K562 (cell line): ENCODE measurements around the gene CD34. TPM values are rescaled to one million over a fixed set of nuclear protein-coding genes. Genes with fewer than 3 reads are reported as not detected.

Experiments
- ATAC-seq: fragments of 200-7000 bp; cut with Tn5 transposase; 3 replicates; pipeline ENCODE4 v1.9.1; 2020; ENCODE audit warnings: moderate library complexity
- BruUV-seq: library from RNA; stranded (reverse); fragments of 400-500 nt; replicated peaks from 2 replicates; lab custom pipeline; 2021; lab: Mats Ljungman, UMichigan
- CTCF ChIA-PET: fragments of 300-600 bp; formaldehyde crosslinking; extraction: SDS; loops from one replicate; lab custom pipeline; 2021; ENCODE audit warnings: low intra/inter-chr PET ratio; lab: Yijun Ruan, JAX
- POLR2A ChIA-PET: fragments of 300-600, 350-650 bp; sonication (Branson Sonifier 250); formaldehyde crosslinking; extraction: SDS; loops from one replicate; lab custom pipeline; 2021; ENCODE audit warnings: antibody characterized with exemption, inconsistent platforms; lab: Yijun Ruan, JAX
- DNase-seq, 4 experiments: peaks; one replicate each; pipeline versions ENCODE4 v3.0.0 to v3.0.0-alpha.2; 2011 to 2018; ENCODE audit warnings: low spot score in 3 of 4, mixed read lengths in 3 of 4; ENCODE audit errors: extremely low read depth in 1 of 4
- FAIRE-seq: peaks from 2 replicates; lab custom pipeline; 2011; peaks lifted over from hg19 to GRCh38; lab: Jason Lieb, UNC
- H2AFZ ChIP-seq: 2 replicates; pipeline ENCODE4 v1.6.0; 2011; ENCODE audit warnings: low read depth, low read length, control low read depth, inconsistent platforms
- H3K27ac ChIP-seq: fragments of 200-600 bp; 3 replicates; pipeline ENCODE4 v1.8.0; 2011; ENCODE audit warnings: low read depth, mild to moderate bottlenecking, control low read depth, inconsistent platforms, low read length, moderate library complexity, mixed read lengths; ENCODE audit errors: extremely low read depth
- H3K27me3 ChIP-seq, 2 experiments: fragments of 300-600 bp in 1 of 2; 2 replicates in 1 of 2; 3 replicates in 1 of 2; pipeline versions ENCODE4 v1.6.0 to v1.8.0; 2011; ENCODE audit warnings: inconsistent platforms in 2 of 2, low read length in 2 of 2, mild to moderate bottlenecking in 1 of 2, mixed read lengths in 1 of 2, moderate library complexity in 1 of 2; ENCODE audit not compliant: control insufficient read depth in 2 of 2, insufficient read depth in 2 of 2
- H3K36me3 ChIP-seq: fragments of 300-600 bp; 3 replicates; pipeline ENCODE4 v1.8.0; 2011; ENCODE audit warnings: mild to moderate bottlenecking, low read length, inconsistent platforms; ENCODE audit not compliant: control insufficient read depth, insufficient read depth
- H3K4me1 ChIP-seq, 2 experiments: fragments of 200-600 bp in 1 of 2; replicated peaks in 1 of 2; 2 replicates in 1 of 2; 3 replicates in 1 of 2; pipeline versions ENCODE4 v1.5.1 to v1.8.0; 2011; ENCODE audit warnings: inconsistent platforms in 2 of 2, low read length in 2 of 2, mild to moderate bottlenecking in 1 of 2, mixed read lengths in 1 of 2, moderate library complexity in 1 of 2; ENCODE audit not compliant: control insufficient read depth in 2 of 2, insufficient read depth in 2 of 2
- H3K4me2 ChIP-seq: 2 replicates; pipeline ENCODE4 v1.6.1; 2011; ENCODE audit warnings: low read length, control low read depth, inconsistent platforms, mixed read lengths; ENCODE audit not compliant: insufficient read depth
- H3K4me3 ChIP-seq: fragments of 200-600 bp; sonication (generic), shearing (Covaris generic); 2 replicates; pipeline ENCODE4 v1.5.1; 2016; ENCODE audit warnings: control low read depth, inconsistent platforms
- H3K79me2 ChIP-seq: fragments of 200-600 bp; 3 replicates; pipeline ENCODE4 v1.8.0; 2011; ENCODE audit warnings: low read length, inconsistent platforms; ENCODE audit not compliant: control insufficient read depth, insufficient read depth
- H3K9ac ChIP-seq, 2 experiments: 2 replicates each; pipeline versions ENCODE4 v1.6.0 to v1.6.1; 2011; ENCODE audit warnings: low read depth in 2 of 2, low read length in 2 of 2, control low read depth in 1 of 2, inconsistent platforms in 1 of 2, mild to moderate bottlenecking in 1 of 2, mixed read lengths in 1 of 2; ENCODE audit not compliant: insufficient read depth in 1 of 2
- H3K9me1 ChIP-seq: one replicate; pipeline ENCODE4 v1.6.0; 2011; ENCODE audit warnings: inconsistent platforms, mild to moderate bottlenecking, low read length, moderate library complexity; ENCODE audit not compliant: control insufficient read depth, insufficient read depth
- H3K9me3 ChIP-seq: replicated peaks from 2 replicates; pipeline ENCODE4 v1.5.1; 2011; ENCODE audit warnings: low read depth, low read length, inconsistent platforms; ENCODE audit not compliant: control insufficient read depth, insufficient read depth
- H4K20me1 ChIP-seq: replicated peaks from 2 replicates; pipeline ENCODE4 v1.6.1; 2011; ENCODE audit warnings: low read length, inconsistent platforms, mixed read lengths; ENCODE audit not compliant: control insufficient read depth, insufficient read depth
- CEBPB ChIP-seq: fragments of 450-650 bp; IDR thresholded peaks from 2 replicates; pipeline ENCODE4 v1.6.1; 2016; ENCODE audit warnings: missing genetic modification characterization, missing compliant biosample characterization
- CEBPG ChIP-seq, 3 experiments: fragments of 200-800 bp in 1 of 3; sonication (Bioruptor generic) in 1 of 3; sonication (generic) in 1 of 3; formaldehyde crosslinking in 1 of 3; IDR thresholded peaks in 2 of 3; conservative IDR thresholded peaks in 1 of 3; 2 replicates each; pipeline versions ENCODE4 v1.6.1 to v1.8.0; 2016 to 2022; ENCODE audit warnings: missing compliant biosample characterization in 2 of 3, missing genetic modification characterization in 2 of 3, mild to moderate bottlenecking in 1 of 3, missing genetic modification reagents in 1 of 3
- FOXA1 ChIP-seq: fragments of 450-650 bp; IDR thresholded peaks from 2 replicates; pipeline ENCODE4 v1.6.1; 2016; ENCODE audit warnings: mild to moderate bottlenecking, borderline replicate concordance
- HDGF ChIP-seq: fragments of 450-650 bp; IDR thresholded peaks from 2 replicates; pipeline ENCODE4 v1.6.1; 2016
- KDM1A ChIP-seq, 2 experiments: fragments of 450-650 bp; IDR thresholded peaks; 2 replicates each; pipeline ENCODE4 v1.6.1; 2016; ENCODE audit warnings: mild to moderate bottlenecking in 2 of 2
- KHSRP ChIP-seq: fragments of 450-650 bp; IDR thresholded peaks from 2 replicates; pipeline ENCODE4 v1.6.1; 2017
- TEAD4 ChIP-seq, 2 experiments: sonication (generic) in 1 of 2; formaldehyde crosslinking in 1 of 2; IDR thresholded peaks; 2 replicates each; pipeline versions ENCODE4 v1.6.1 to v1.8.0; 2012 to 2022; ENCODE audit warnings: borderline replicate concordance in 1 of 2, inconsistent platforms in 1 of 2, low read length in 1 of 2, mild to moderate bottlenecking in 1 of 2, missing genetic modification reagents in 1 of 2
- WGBS: fragments of 100-300 bp; shearing (Covaris generic); methylation state at CpG from one replicate; pipeline ENCODE4 v1.1.6; 2016; ENCODE audit warnings: low coverage, mixed read lengths; ENCODE audit not compliant: insufficient coverage; ENCODE audit errors: missing lambda C conversion rate; 5-methylcytosine and 5-hydroxymethylcytosine counted together
- in situ Hi-C: fragments of 300-500 bp; cut with MboI; formaldehyde crosslinking; loops from 4 replicates; pipeline ENCODE4 v1.15.0; 2018; ENCODE audit warnings: inconsistent platforms, mixed read lengths
- intact Hi-C: fragments of 100-400 bp; cut with micrococcal nuclease; formaldehyde crosslinking; loops from 2 replicates; pipeline ENCODE4 v1.14.2; 2022
- polyA plus RNA-seq, 8 experiments: library from polyadenylated mRNA; depleted of rRNA in 4 of 8; stranded (reverse) in 5 of 8; unstranded in 3 of 8; fragments of >200 nt; fragmentation: Nextera tagmentation in 2 of 8; fragmentation: Illumina TruSeq in 1 of 8; extraction: Ambion mirVana in 2 of 8; extraction: Trizol in 1 of 8; gene quantifications; 2 replicates each; pipeline versions ENCODE4 v1.2.1 to v1.2.3, GENCODE V29; 2011 to 2014; ENCODE audit warnings: inconsistent platforms in 1 of 8, missing spikeins in 1 of 8
- total RNA-seq, 7 experiments: library from RNA; depleted of rRNA in 6 of 7; stranded (reverse); fragments of >200 nt in 6 of 7; fragmentation: Illumina TruSeq in 2 of 7; extraction: Trizol in 2 of 7; gene quantifications; 2 replicates each; pipeline versions ENCODE4 v1.2.1 to v1.2.3, GENCODE V29; 2011 to 2021; ENCODE audit warnings: low replicate concordance in 1 of 7

CD34 gene
- total and polyA plus RNA-seq, 9 of the 15 experiments (the other 6 are each of a cell fraction or from before 2014, with no cell fraction given), result not detected

DNA sequence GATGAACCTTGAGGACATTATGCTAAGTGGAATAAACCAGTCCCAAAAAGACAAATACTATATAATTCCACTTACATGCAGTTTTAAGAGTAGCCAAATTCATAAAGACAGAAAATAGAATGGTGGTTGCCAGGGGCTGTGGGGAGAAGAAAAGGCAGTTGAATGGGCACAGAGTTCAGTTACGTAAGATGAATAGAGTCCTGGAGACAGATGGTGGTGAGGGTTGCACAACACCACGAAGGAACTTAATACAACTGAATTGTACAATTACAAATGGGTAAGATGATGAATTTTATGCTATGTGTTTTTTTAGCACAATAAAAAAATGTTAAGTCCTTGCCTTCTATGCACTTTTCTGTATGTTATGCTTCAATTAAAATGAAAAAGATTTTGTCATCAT, 66.6 kb downstream of the CD34 start:
- Histone ChIP-seq H3K4me3 (no peak overlapping the region), H3K4me2 (no peak overlapping the region), H3K79me2 (no peaks in the 10 kb centered on the region; the same call in 2 of the 3 replicates), H3K27me3 (no peaks in the 10 kb centered on the region), H3K9ac (no peak overlapping the region), H3K4me1 (peaks cover 0 to 14% of the 10 kb centered on the region in 2 experiments; a peak in 4 of 5 replicates), H3K9me3 (no peaks in the 10 kb centered on the region), H3K27ac (no peak overlapping the region), H2AFZ (no peak overlapping the region), H3K9me1 (no peaks in the 10 kb centered on the region), H3K36me3 (peaks cover 2% of the 10 kb centered on the region; the same call in 2 of the 3 replicates), H4K20me1 (no peaks in the 10 kb centered on the region)
- intact Hi-C loops (no loop called here), in situ Hi-C loops (no loop called here)
- TF ChIP-seq KHSRP (no peak), CEBPB (tag) (peak; percentile 73), CEBPG (CRISPR knock-in tag; IDR thresholded peaks at IDR 0.05) (no peak), CEBPG (tag; conservative IDR thresholded peaks at IDR 0.05 in 1 of 2, IDR thresholded peaks at IDR 0.05 in 1 of 2) (0 out of 4 replicates have a peak, but pooled peaks of 1 of the 2 experiments have one; percentile 25), HDGF (no peak), KDM1A (IDR thresholded peaks at IDR 0.05) (no peak), FOXA1 (no peak), TEAD4 (IDR thresholded peaks at IDR 0.05; ENCODE audit: low read length) (no peak), TEAD4 (CRISPR knock-in tag; IDR thresholded peaks at IDR 0.05; ENCODE audit: borderline replicate concordance) (no peak)
- ChIA-PET CTCF (no interaction called here), POLR2A (no interaction called here)
- DNase-seq (no peak), ATAC-seq (no peak), FAIRE-seq (no peak)
- BruUV-seq, result no TSS peak
- WGBS, result 62% methylated on average over 2 of the region's 2 CpGs
